ENCODE data around the gene EMC9. TPM values are rescaled to one million over a fixed set of nuclear protein-coding genes. Genes with fewer than 3 reads are reported as not detected.
A peak's percentile ranks its signal among the peaks of the same experiment; 100 is the strongest.

Gene EMC9
- total RNA-seq (2021) (27.4 and 37.1 TPM in 2 replicates), Bru-seq, nascent RNA (percentile 58 among the genes with signal in this experiment), BruChase-seq, experiment 1, labeled RNA remaining after a 2-hour chase (percentile 59 among the genes with signal in this experiment), BruChase-seq, experiment 2, labeled RNA remaining after a 6-hour chase (percentile 77 among the genes with signal in this experiment)
- long read RNA-seq, transcript EMC9-202 (5 exons, 953 nt): minor isoform, 7 of 35 reads
- long read RNA-seq, transcript EMC9-201 (6 exons, 835 nt): major isoform, 19 of 35 reads
- long read RNA-seq, partial matches to known transcripts: 1 of 35 reads
- long read RNA-seq, other reads (novel, unspliced or antisense): 6 of 35 reads

DNA sequence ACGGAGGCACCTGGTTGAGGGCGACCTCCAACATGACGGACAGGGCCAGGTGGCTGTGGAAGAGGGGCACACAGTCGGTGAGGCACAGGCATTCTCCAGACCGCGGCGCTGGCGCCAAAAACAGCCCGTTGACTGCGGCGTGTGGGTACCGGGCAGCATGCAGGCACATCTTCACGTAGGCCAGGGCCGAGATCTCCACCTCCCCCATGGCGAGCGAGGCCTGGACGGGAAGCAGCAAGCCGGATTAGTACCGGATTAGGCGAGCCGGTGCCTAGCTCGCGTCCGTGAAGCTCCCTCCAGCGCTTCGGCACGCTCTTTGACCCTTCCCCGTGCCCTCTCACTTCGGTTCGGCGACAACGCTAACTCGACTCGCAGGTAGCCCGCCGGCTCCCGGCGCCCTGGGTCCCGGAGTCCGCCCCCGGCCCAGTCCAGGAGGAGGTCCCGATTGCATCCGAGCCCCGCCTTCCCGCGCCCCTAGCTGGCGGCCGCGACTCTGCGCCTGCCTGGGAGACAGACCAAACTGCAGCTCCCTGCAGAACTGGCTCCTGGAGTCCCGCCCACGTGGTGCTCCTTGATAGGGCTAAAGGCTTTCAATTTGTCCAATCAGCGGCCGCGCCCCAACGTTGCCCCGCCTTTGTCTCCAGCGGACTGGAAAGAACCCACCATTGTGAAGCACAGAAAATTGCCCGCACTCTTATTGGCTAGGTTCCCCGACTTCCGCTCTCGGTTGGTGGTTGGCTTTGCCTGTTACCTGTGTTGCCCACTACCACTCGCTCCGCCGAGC, at the start of gene EMC9:
TSS of gene EMC9 (minus strand) at position 495 of the 784 bp plus-strand sequence. CDS start at position 208, 287 bp downstream.
- DNase-seq: peak; percentile 88 to 91
- Histone ChIP-seq H3F3A (ENCODE audit: insufficient read depth, low read depth) (peaks cover 7% of the 10 kb centered on the region), H3K27ac (peak within 1 kb of the TSS; percentile 38), H3K9me2 (ENCODE audit: insufficient read depth) (no peaks in the 10 kb centered on the region), H3K4me1 (replicated peaks; ENCODE audit: insufficient read depth) (peaks cover 23% of the 10 kb centered on the region), H3K27me3 (ENCODE audit: insufficient read depth, low read depth) (no peaks in the 10 kb centered on the region), H3K4me3 (peak within 1 kb of the TSS; percentile 74), H4K20me1 (ENCODE audit: insufficient read depth) (no peaks in the 10 kb centered on the region), H3K36me3 (ENCODE audit: low read depth) (no peaks in the 10 kb centered on the region), H3K79me2 (ENCODE audit: low read depth) (peaks cover 38% of the 10 kb centered on the region), H3K4me2 (peak within 1 kb of the TSS; percentile 85), H3K9me3 (ENCODE audit: insufficient read depth, low read depth) (no peaks in the 10 kb centered on the region), H2AFZ (peak within 1 kb of the TSS; percentile 70)
- ChIA-PET POLR2A (ENCODE audit: unreplicated experiment) (interaction anchor here (0.6 to 0.9 kb wide), 3 partner anchors 20 to 589 kb away, joined by 3 to 14 read pairs (median 5); partner anchors contain the start of gene IRF9), CTCF (interaction anchor here (0.7 kb wide), 2 partner anchors 12 to 20 kb away, joined by 3 read pairs; no protein-coding TSS in a partner anchor)
- no peak for TF ChIP-seq CTCF (conservative IDR thresholded peaks at IDR 0.05)
- no peak for TF ChIP-seq EZH2 (IDR thresholded peaks at IDR 0.05; ENCODE audit: low read depth)
- intact Hi-C loops (cut with micrococcal nuclease; ENCODE audit: unreplicated experiment): no loop called here
- BruUV-seq (replicated peaks): TSS peak; percentile 18

- POLR2A ChIA-PET (ENCODE audit: unreplicated experiment): no interaction called here
- no peak for TF ChIP-seq EZH2 (IDR thresholded peaks at IDR 0.05; ENCODE audit: low read depth)
- TF ChIP-seq CTCF (conservative IDR thresholded peaks at IDR 0.05): no peak
Observed at GRCh38 chr14:24190416-24190815, 49.0 kb upstream of the EMC9 start.

DNA sequence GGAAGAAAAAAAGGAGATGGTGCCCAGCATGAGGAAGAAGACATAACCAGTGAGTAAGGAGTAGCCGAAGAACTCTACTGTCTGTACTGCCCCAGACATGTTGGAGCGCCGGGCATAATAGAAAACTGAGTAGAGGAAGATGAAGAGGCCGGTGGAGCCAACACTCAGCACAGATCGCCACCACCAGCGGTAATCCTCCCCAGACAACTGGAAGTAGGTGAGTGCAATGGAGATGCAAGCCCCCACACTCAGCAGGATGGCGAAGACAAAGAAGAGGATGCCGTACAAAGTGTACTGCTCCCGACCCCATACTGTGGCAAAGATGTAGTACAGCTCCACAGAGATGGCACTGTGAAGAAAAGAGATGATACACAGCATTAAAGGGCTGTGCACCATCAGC, 48.1 kb upstream of the EMC9 start:
- DNase-seq: no peak
- Histone ChIP-seq H4K20me1 (ENCODE audit: insufficient read depth) (no peaks in the 10 kb centered on the region), H3K79me2 (ENCODE audit: low read depth) (peaks cover 22% of the 10 kb centered on the region), H3K9me2 (ENCODE audit: insufficient read depth) (no peaks in the 10 kb centered on the region), H3K4me1 (replicated peaks; ENCODE audit: insufficient read depth) (peaks cover 15% of the 10 kb centered on the region), H3F3A (ENCODE audit: insufficient read depth, low read depth) (peaks cover 3% of the 10 kb centered on the region; the same call in 1 of the 2 replicates), H3K27me3 (ENCODE audit: insufficient read depth, low read depth) (no peaks in the 10 kb centered on the region), H3K36me3 (ENCODE audit: low read depth) (no peaks in the 10 kb centered on the region), H3K27ac (no peak overlapping the region), H3K4me2 (peak overlapping the region; percentile 93), H2AFZ (no peak overlapping the region), H3K9me3 (ENCODE audit: insufficient read depth, low read depth) (no peaks in the 10 kb centered on the region), H3K4me3 (peak overlapping the region; percentile 88)
- POLR2A ChIA-PET (ENCODE audit: unreplicated experiment): interaction anchor here (1.4 kb wide), 1 partner anchor 53 kb away, joined by 8 read pairs; the partner anchor contains the start of gene TINF2
- CTCF ChIA-PET: no interaction called here
- BruUV-seq (replicated peaks): no TSS peak
- intact Hi-C loops (cut with micrococcal nuclease; ENCODE audit: unreplicated experiment): no loop called here
- TF ChIP-seq EZH2 (IDR thresholded peaks at IDR 0.05; ENCODE audit: low read depth): no peak

More at GRCh38 chr14:24190416-24190815, 49.0 kb upstream of the EMC9 start:
- BruUV-seq (replicated peaks): no TSS peak
- no peak overlapping the region for H3K4me3 ChIP-seq
- H3K27me3 ChIP-seq (ENCODE audit: insufficient read depth, low read depth): no peaks in the 10 kb centered on the region
- no peak overlapping the region for H2AFZ ChIP-seq
- no peaks in the 10 kb centered on the region for H3K9me2 ChIP-seq (ENCODE audit: insufficient read depth)
- intact Hi-C loops (cut with micrococcal nuclease; ENCODE audit: unreplicated experiment): no loop called here
- no peak for DNase-seq
- H3K79me2 ChIP-seq (ENCODE audit: low read depth): peaks cover 28% of the 10 kb centered on the region
- no peaks in the 10 kb centered on the region for H4K20me1 ChIP-seq (ENCODE audit: insufficient read depth)
- H3K9me3 ChIP-seq (ENCODE audit: insufficient read depth, low read depth): no peaks in the 10 kb centered on the region
- CTCF ChIA-PET: interaction anchor here (0.7 kb wide), 1 partner anchor 938 kb away, joined by 5 read pairs; no protein-coding TSS in a partner anchor
- H3K4me1 ChIP-seq (replicated peaks; ENCODE audit: insufficient read depth): peaks cover 18% of the 10 kb centered on the region
- no peak overlapping the region for H3K4me2 ChIP-seq
- H3K27ac ChIP-seq: no peak overlapping the region
- peaks cover 3% of the 10 kb centered on the region; the same call in 1 of the 2 replicates for H3F3A ChIP-seq (ENCODE audit: insufficient read depth, low read depth)
- no peaks in the 10 kb centered on the region for H3K36me3 ChIP-seq (ENCODE audit: low read depth)

Measured in PC-9 (cell line).